Endothelial cell of umbilical vein (primary cell): ENCODE data around the gene RHOV. TPM values are rescaled to one million over a fixed set of nuclear protein-coding genes. Genes with fewer than 3 reads are reported as not detected.

Experiments
- Bru-seq: library from RNA; stranded (reverse); fragments of 400-500 nt; gene quantifications from one replicate; lab custom pipeline; 2021; lab: Mats Ljungman, UMichigan
- BruChase-seq, 2 experiments: library from RNA; stranded (reverse); fragments of 400-500 nt; gene quantifications; one replicate each; lab custom pipeline; 2021; lab: Mats Ljungman, UMichigan
- BruUV-seq: library from RNA; stranded (reverse); fragments of 400-500 nt; replicated peaks from 2 replicates; lab custom pipeline; 2021; lab: Mats Ljungman, UMichigan
- CTCF ChIA-PET: fragments of 300-600, 350-600 bp; sonication (Branson Sonifier 250); formaldehyde crosslinking; loops from one replicate; lab custom pipeline; 2021; ENCODE audit warnings: antibody characterized with exemption, inconsistent platforms; lab: Charles Lee
- POLR2A ChIA-PET: fragments of 300-600, 350-600 bp; sonication (Branson Sonifier 250); formaldehyde crosslinking; loops from one replicate; lab custom pipeline; 2021; ENCODE audit warnings: antibody characterized with exemption, inconsistent platforms; lab: Charles Lee
- DNase-seq: peaks from one replicate; pipeline ENCODE4 v3.0.0-alpha.2; 2011; ENCODE audit warnings: low read depth, low spot score
- FAIRE-seq: peaks from 2 replicates; lab custom pipeline; 2011; peaks lifted over from hg19 to GRCh38; lab: Jason Lieb, UNC
- H2AFZ ChIP-seq: 2 replicates; pipeline ENCODE4 v1.6.0; 2012; ENCODE audit warnings: low read depth, low read length, control low read depth, inconsistent platforms
- H3K27ac ChIP-seq: 2 replicates; pipeline ENCODE4 v1.5.1; 2011; ENCODE audit warnings: low read depth, mild to moderate bottlenecking, control low read depth, low read length, moderate library complexity; ENCODE audit not compliant: insufficient read depth
- H3K27me3 ChIP-seq, 2 experiments: 2 replicates each; pipeline versions ENCODE4 v1.6.0 to v1.6.1; 2011; ENCODE audit warnings: low read length in 2 of 2, mixed read lengths in 1 of 2; ENCODE audit not compliant: control insufficient read depth in 2 of 2, insufficient read depth in 2 of 2
- H3K36me3 ChIP-seq, 2 experiments: 2 replicates in 1 of 2; 3 replicates in 1 of 2; pipeline ENCODE4 v1.5.1; 2011; ENCODE audit warnings: low read length in 2 of 2, mild to moderate bottlenecking in 1 of 2, moderate library complexity in 1 of 2; ENCODE audit not compliant: control insufficient read depth in 2 of 2, insufficient read depth in 2 of 2; ENCODE audit errors: extremely low read depth in 1 of 2
- H3K4me1 ChIP-seq: 3 replicates; pipeline ENCODE4 v1.5.1; 2011; ENCODE audit warnings: mild to moderate bottlenecking, low read length; ENCODE audit not compliant: control insufficient read depth, insufficient read depth; ENCODE audit errors: extremely low read depth
- H3K4me2 ChIP-seq: 2 replicates; pipeline ENCODE4 v1.6.1; 2011; ENCODE audit warnings: low read length, control low read depth, mixed read lengths; ENCODE audit not compliant: insufficient read depth
- H3K4me3 ChIP-seq, 3 experiments: fragments of 200-600 bp in 1 of 3; sonication (generic), shearing (Covaris generic) in 1 of 3; replicated peaks in 1 of 3; 2 replicates each; pipeline ENCODE4 v1.5.1; 2011 to 2016; ENCODE audit warnings: control low read depth in 3 of 3, low read length in 3 of 3, mild to moderate bottlenecking in 2 of 3, inconsistent platforms in 1 of 3, low read depth in 1 of 3, moderate library complexity in 1 of 3; ENCODE audit not compliant: insufficient read depth in 1 of 3
- H3K79me2 ChIP-seq: 2 replicates; pipeline ENCODE4 v1.6.0; 2012; ENCODE audit warnings: low read length, inconsistent platforms; ENCODE audit not compliant: control insufficient read depth, insufficient read depth
- H3K9ac ChIP-seq: replicated peaks from 2 replicates; pipeline ENCODE3; 2011; ENCODE audit warnings: low read length, control low read depth; ENCODE audit not compliant: insufficient read depth; ENCODE audit errors: extremely low read depth
- H3K9me1 ChIP-seq: replicated peaks from 3 replicates; pipeline ENCODE4 v1.6.0; 2011; ENCODE audit warnings: mild to moderate bottlenecking, low read length; ENCODE audit not compliant: control insufficient read depth, insufficient read depth; ENCODE audit errors: extremely low read depth
- H3K9me3 ChIP-seq: replicated peaks from 2 replicates; pipeline ENCODE4 v1.5.1; 2012; ENCODE audit warnings: low read length, inconsistent platforms; ENCODE audit not compliant: control insufficient read depth, insufficient read depth
- H4K20me1 ChIP-seq: replicated peaks from 2 replicates; pipeline ENCODE3; 2011; ENCODE audit warnings: mild to moderate bottlenecking, low read length; ENCODE audit not compliant: control insufficient read depth, insufficient read depth; ENCODE audit errors: extremely low read depth
- CTCF ChIP-seq, 2 donors: IDR thresholded peaks; 1 replicate in 1 of 2; 2 replicates in 1 of 2; pipeline ENCODE4 v1.5.1; 2011; ENCODE audit warnings: low read length in 2 of 2, mild to moderate bottlenecking in 2 of 2, moderate library complexity in 2 of 2, control low read depth in 1 of 2, inconsistent platforms in 1 of 2, low read depth in 1 of 2; ENCODE audit not compliant: insufficient read depth in 1 of 2; ENCODE audit errors: extremely low read depth in 1 of 2
- JUN ChIP-seq: IDR thresholded peaks from 2 replicates; pipeline ENCODE4 v1.6.1; 2011; ENCODE audit warnings: borderline replicate concordance, low read depth; ENCODE audit not compliant: insufficient read length, insufficient read depth
- POLR2A ChIP-seq: IDR thresholded peaks from 2 replicates; pipeline ENCODE4 v1.6.1; 2012; ENCODE audit warnings: low read depth, mild to moderate bottlenecking, control low read depth, low read length
- dilution Hi-C: fragments of 300-500 bp; cut with MboI; formaldehyde crosslinking; loops from one replicate; pipeline ENCODE4 v1.15.0; 2019; ENCODE audit warnings: low sequenced_read_pairs; ENCODE audit not compliant: extremely low pct_ligation_motif_present
- intact Hi-C: fragments of 100-400 bp; cut with micrococcal nuclease; formaldehyde crosslinking; loops from one replicate; pipeline ENCODE4 v1.10.0; 2022
- long read RNA-seq: library from polyadenylated mRNA; stranded (forward); transcript quantifications from one replicate; pipeline ENCODE4 v2.0.0, GENCODE V29; 2021
- polyA minus RNA-seq, 3 experiments: library from RNA; depleted of rRNA, polyadenylated mRNA; stranded (reverse); fragments of >200 nt; gene quantifications; 1 replicate in 1 of 3; 2 replicates in 2 of 3; pipeline ENCODE4 v1.2.3, GENCODE V29; 2011
- polyA plus RNA-seq, 4 experiments: library from polyadenylated mRNA; depleted of rRNA in 3 of 4; stranded (reverse) in 3 of 4; unstranded in 1 of 4; fragments of >200 nt; gene quantifications; 2 replicates each; pipeline versions ENCODE4 v1.2.1 to v1.2.3, GENCODE V29; 2011 to 2012; ENCODE audit warnings: missing spikeins in 1 of 4
- total RNA-seq: library from RNA; stranded (reverse); gene quantifications from 2 replicates; pipeline ENCODE4 v1.2.3, GENCODE V29; 2021

RHOV gene, protein sequence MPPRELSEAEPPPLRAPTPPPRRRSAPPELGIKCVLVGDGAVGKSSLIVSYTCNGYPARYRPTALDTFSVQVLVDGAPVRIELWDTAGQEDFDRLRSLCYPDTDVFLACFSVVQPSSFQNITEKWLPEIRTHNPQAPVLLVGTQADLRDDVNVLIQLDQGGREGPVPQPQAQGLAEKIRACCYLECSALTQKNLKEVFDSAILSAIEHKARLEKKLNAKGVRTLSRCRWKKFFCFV
- total RNA-seq (0.18 and 0.20 TPM in 2 replicates), polyA plus RNA-seq (0.15 and 0.19 TPM in 2 replicates), polyA minus RNA-seq (0.15 TPM in 1 of 2 replicates, not detected in the other), Bru-seq, nascent RNA (percentile 11 among the genes with signal in this experiment), BruChase-seq, experiment 1, labeled RNA remaining after a 6-hour chase (percentile 51 among the genes with signal in this experiment), BruChase-seq, experiment 2, labeled RNA remaining after a 2-hour chase (percentile 30 among the genes with signal in this experiment)
- 0.04 and 0.08 TPM in 2 replicates for polyA plus RNA-seq (2011; cell fraction: cytosol; rRNA removed)
- 1.1 TPM in 2 replicates for polyA plus RNA-seq (2011; cell fraction: nucleus; rRNA removed)
- polyA plus RNA-seq (2012) = 0.23 and 0.35 TPM in 2 replicates
- polyA minus RNA-seq (2011; cell fraction: cytosol; rRNA and poly(A)+ RNA removed) = 29.2 TPM
- 0.38 and 0.96 TPM in 2 replicates for polyA minus RNA-seq (2011; cell fraction: nucleus; rRNA and poly(A)+ RNA removed)
- long read RNA-seq = 0 reads

DNA sequence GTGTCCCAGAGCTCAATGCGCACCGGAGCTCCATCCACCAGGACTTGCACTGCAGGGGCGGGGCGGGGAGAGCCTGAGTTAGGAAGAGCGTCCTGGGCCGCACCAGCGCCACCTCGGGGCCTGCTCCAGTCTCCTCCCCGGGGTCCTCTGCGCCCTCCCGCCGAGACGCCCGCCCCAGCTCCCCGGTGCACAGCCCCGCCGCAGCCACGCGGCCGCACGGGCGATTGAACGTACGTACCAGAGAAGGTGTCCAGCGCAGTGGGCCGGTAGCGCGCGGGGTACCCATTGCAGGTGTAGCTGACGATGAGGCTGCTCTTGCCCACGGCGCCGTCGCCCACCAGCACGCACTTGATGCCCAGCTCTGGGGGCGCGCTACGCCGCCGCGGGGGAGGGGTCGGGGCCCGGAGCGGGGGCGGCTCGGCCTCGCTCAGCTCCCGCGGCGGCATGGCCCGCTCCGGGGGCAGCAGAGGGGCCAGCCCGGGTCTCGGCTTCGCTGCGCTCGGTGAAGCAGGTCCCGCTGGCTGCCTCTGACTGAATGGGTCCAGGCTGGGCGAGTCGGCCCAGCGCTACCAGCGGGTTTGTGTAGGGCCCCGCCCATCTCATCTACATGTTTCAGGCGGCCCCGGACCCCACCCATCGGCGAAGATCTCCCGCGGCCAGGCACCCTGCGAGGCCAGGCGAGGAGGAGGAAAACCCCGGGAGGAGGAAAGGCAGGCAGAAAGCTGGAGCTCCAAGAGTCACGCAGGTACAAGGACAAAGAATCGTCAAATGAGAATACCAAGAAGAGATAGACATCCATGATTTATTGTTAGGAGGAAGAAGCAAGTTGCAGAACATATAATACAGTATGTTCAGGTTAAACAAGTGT is at the start of gene RHOV:
TSS of gene RHOV (minus strand) at position 541 of the 868 bp plus-strand sequence. CDS start at position 446, 95 bp downstream.
- no peaks in the 10 kb centered on the region for H3K9me1 ChIP-seq
- peak within 1 kb of the TSS; percentile 41 for H3K4me2 ChIP-seq
- FAIRE-seq = peak; percentile 78
- H3K9ac ChIP-seq = no peak within 1 kb of the TSS
- peak within 1 kb of the TSS; percentile 9 to 43 (median 25) for H3K4me3 ChIP-seq
- no peaks in the 10 kb centered on the region for H3K27me3 ChIP-seq
- POLR2A ChIA-PET = no interaction called here
- no peaks in the 10 kb centered on the region for H3K9me3 ChIP-seq
- CTCF ChIA-PET = interaction anchor here (0.7 to 5.9 kb wide), 13 partner anchors 10 to 284 kb away, joined by 3 to 146 read pairs (median 4); partner anchors contain the start of genes SPINT1 and VPS18
- no peaks in the 10 kb centered on the region for H3K4me1 ChIP-seq
- no peaks in the 10 kb centered on the region for H3K79me2 ChIP-seq
- no peak within 1 kb of the TSS for H3K27ac ChIP-seq
- no peaks in the 10 kb centered on the region for H3K36me3 ChIP-seq
- DNase-seq = peak; percentile 43
- H4K20me1 ChIP-seq = no peaks in the 10 kb centered on the region
- BruUV-seq = no TSS peak
- intact Hi-C loops (no loop called here), dilution Hi-C loops (no loop called here)
- peak; percentile 33 to 55 for TF ChIP-seq CTCF (IDR thresholded peaks at IDR 0.05; ENCODE audit: extremely low read depth in 1 of 2, insufficient read depth in 1 of 2, low read depth in 1 of 2, low read length in 2 of 2)
- no peak for TF ChIP-seq JUN
- TF ChIP-seq POLR2A = no peak
- peak within 1 kb of the TSS; percentile 88 for H2AFZ ChIP-seq
